GM18870 (cell line): ENCODE data around the gene KDM1A.

Experiments used
- ATAC-seq: cut with Tn5 transposase; IDR thresholded peaks from one replicate; pipeline ENCODE4 v1.9.1; 2021; ENCODE audit warnings: moderate library complexity; ENCODE audit not compliant: unreplicated experiment

The KDM1A gene

DNA sequence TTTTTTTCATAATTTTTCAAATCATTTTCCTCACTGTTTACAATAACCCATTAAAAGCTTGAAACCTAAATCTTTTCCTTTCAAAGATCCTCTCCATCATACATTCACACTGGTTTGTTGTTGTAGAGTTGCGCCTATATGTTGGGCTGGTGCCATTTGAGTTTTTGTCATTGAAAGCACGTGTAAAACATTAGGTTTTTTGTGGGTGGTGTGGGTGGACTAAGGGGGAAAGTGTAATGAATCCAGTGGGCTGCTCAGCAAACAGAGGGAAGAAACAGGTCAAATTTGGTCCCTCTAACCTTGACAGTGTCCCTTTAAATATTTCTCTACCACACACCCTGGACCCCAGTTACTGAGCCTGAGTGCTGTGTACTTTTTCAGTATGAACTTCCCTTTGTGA lies 46.8 kb downstream of the KDM1A start:
- ATAC-seq: no peak

DNA sequence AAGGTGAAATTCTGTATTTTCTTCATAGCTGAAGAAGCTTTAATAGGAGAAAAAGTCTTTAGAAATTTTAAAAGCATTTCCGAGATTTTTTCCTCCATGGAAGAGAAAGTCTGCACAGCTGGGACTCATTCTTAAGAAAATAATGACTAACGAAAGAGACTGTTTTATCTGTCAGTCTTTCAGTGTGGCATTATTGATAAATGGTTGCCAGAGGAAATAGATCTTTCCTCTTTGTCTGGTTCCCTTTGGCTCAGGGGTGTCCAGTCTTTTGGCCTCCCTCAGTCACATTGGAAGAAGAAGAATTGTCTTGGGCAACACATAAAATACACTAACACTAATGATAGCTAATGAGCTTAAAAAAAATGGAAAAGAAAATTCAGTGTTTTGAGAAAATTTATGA lies 49.9 kb downstream of the KDM1A start:
- no peak for ATAC-seq

GRCh38 chr1:23069675-23070074 lies 50.4 kb downstream of the KDM1A start:
- no peak for ATAC-seq

- no peak for ATAC-seq
Measured at GRCh38 chr1:23074012-23074411, 54.7 kb downstream of the KDM1A start.

- ATAC-seq: no peak
Measured at GRCh38 chr1:23079025-23079424, 59.8 kb downstream of the KDM1A start.

DNA sequence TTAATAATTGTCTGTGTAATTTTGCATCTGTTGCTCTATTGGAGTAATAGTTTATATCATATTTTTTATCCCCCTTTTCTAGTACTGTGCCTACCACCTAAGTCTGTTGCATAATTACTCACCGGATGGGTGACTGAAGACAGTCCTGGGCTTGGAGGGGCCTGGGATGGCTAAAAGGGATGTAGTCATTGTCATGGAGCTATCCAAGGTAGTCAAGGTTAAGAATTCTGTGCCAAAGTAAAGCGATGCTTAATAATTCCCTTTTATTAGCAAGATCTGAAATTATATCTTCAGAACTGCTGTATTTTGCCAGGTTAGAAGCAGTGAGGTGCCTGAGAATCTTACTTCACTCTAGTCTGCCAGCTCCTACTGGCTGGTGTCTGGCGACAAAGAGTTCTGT lies 61.6 kb downstream of the KDM1A start:
- ATAC-seq: no peak

- ATAC-seq: no peak
Measured at GRCh38 chr1:23081376-23081775, 62.1 kb downstream of the KDM1A start.

GRCh38 chr1:23083714-23084480 lies 64.6 kb downstream of the KDM1A start:
- ATAC-seq: no peak

DNA sequence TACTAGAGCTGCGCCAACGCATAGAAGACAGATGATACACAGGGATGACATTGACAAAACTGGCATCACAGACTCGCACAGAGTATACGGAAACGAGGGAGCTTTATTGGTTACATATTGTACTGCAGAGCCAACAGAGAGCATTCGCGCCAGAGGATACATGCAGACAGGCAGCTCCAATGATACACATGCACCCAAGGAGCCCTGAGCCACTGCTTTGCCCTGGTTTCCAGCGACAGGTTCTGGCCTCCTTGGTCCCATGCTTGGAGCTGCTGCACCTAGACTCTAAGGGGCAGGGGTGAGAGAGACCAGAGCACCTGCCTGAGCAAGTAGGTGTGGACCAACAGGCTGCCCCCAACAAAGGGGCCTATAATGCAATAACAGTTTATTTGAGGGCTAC lies 65.6 kb downstream of the KDM1A start:
- no peak for ATAC-seq

- ATAC-seq: no peak
Measured at GRCh38 chr1:23085696-23086095, 66.4 kb downstream of the KDM1A start.

GRCh38 chr1:23088027-23088426 lies 68.8 kb downstream of the KDM1A start:
- ATAC-seq: no peak

DNA sequence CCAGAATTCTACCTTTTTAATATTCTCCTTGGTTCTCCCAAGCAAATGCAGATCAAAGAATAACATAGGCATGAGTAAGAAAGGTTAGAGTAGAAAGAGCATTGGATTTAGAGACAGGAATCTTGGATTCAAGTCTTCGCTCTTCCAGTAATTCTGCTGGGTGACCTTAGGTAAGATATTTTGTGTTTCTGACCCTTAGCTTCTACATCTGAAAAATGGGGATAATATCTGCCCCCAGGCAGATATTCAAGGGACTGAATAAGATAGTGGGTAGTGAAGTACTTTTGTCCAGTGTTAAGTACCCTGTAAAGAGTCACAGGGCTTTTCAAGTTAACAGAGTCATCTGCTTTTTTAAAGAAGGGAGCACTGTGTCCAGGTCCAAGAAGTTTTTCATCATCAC lies 70.8 kb downstream of the KDM1A start:
- ATAC-seq: no peak

GRCh38 chr1:23091545-23091944 lies 72.3 kb downstream of the KDM1A start:
- ATAC-seq: no peak

DNA sequence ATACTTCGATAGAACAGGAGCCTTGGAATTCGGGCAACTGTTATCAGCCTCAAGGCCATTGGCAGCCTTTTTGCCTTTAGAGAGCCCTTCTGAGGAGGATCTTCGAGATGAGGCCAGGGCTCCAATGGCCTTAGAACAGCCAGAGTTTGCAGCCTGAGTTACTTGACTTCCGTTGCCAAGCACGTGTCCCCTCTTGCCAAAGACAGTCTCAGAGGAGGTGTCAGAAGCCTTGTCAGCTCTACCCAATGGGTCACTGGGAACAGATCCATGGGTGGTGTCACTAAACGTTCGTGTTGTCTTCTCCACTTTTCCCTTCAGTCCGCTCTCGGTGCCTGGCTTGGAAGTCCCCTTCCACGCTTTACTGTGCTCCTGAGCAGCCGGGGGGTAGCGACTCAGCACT lies 73.2 kb downstream of the KDM1A start:
- ATAC-seq: no peak

DNA sequence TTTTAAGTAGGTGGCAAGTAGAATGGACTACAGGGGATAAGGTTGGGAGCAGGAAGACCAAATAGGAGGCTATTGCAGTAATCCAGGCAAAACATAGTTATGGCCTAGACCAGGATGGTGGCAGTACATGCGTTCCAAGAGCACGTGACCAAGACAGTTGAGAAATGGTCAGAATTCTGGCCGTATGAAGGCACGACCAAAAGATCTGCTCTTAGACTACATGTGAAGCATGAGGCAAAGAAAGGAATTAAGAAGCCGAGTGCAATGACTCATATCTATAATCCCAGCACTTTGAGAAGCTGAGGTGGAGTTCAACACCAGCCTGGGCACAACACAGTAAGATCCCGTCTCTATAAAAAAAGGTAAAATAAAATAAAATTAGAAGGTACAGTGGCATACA lies 78.0 kb downstream of the KDM1A start:
- ATAC-seq: no peak

- ATAC-seq: no peak
Measured at GRCh38 chr1:23098463-23099170, 79.3 kb downstream of the KDM1A start.

- no peak for ATAC-seq
Measured at GRCh38 chr1:23099171-23099536, 79.9 kb downstream of the KDM1A start.

- no peak for ATAC-seq
Measured at GRCh38 chr1:23100074-23100748, 80.9 kb downstream of the KDM1A start.

- no peak for ATAC-seq
Measured at GRCh38 chr1:23101101-23101827, 82.0 kb downstream of the KDM1A start.

- no peak for ATAC-seq
Measured at GRCh38 chr1:23101887-23102286, 82.6 kb downstream of the KDM1A start.

- no peak for ATAC-seq
Measured at GRCh38 chr1:23102289-23102688, 83.0 kb downstream of the KDM1A start.
